Thyroid gland (tissue), 4 donors: ENCODE data around the gene SLC2A1. TPM values are rescaled to one million over a fixed set of nuclear protein-coding genes. Genes with fewer than 3 reads are reported as not detected.
A peak's percentile ranks its signal among the peaks of the same experiment; 100 is the strongest.

Source experiments
- DNase-seq, 2 donors: peaks; one replicate each; pipeline ENCODE4 v3.0.0-alpha.2; 2019
- H3K27ac ChIP-seq, 3 donors: fragments of 200-600 bp; sonication (generic); 1 replicate in 2 of 3; 2 replicates in 1 of 3; pipeline ENCODE4 v1.5.1; 2016 to 2019; ENCODE audit warnings: mild to moderate bottlenecking in 1 of 3, moderate library complexity in 1 of 3
- H3K27me3 ChIP-seq: fragments of 200-600 bp; sonication (generic); one replicate; pipeline ENCODE4 v1.5.1; 2019
- H3K36me3 ChIP-seq, 2 donors: fragments of 200-600 bp; sonication (generic); one replicate each; pipeline ENCODE4 v1.5.1; 2016 to 2019
- H3K4me1 ChIP-seq, 2 donors: fragments of 200-600 bp; sonication (generic); one replicate each; pipeline ENCODE4 v1.5.1; 2017 to 2019
- H3K4me3 ChIP-seq, 3 donors: fragments of 200-600 bp; sonication (generic); replicated peaks in 1 of 3; 1 replicate in 2 of 3; 2 replicates in 1 of 3; pipeline ENCODE4 v1.5.1; 2016; ENCODE audit warnings: mild to moderate bottlenecking in 1 of 3
- H3K9me3 ChIP-seq: fragments of 200-600 bp; sonication (generic); one replicate; pipeline ENCODE4 v1.5.1; 2017
- CTCF ChIP-seq, 6 experiments: fragments of 200-600 bp in 3 of 6; fragments of 450-650 bp in 3 of 6; sonication (generic) in 3 of 6; IDR thresholded peaks; one replicate each; pipeline ENCODE4 v1.5.1; 2016 to 2019; ENCODE audit warnings: antibody characterized with exemption in 6 of 6, mild to moderate bottlenecking in 2 of 6, inconsistent platforms in 1 of 6, moderate library complexity in 1 of 6
- POLR2A ChIP-seq, 2 donors: fragments of 450-650 bp; IDR thresholded peaks; one replicate each; pipeline ENCODE4 v1.6.1; 2017; ENCODE audit warnings: antibody characterized with exemption in 2 of 2, mild to moderate bottlenecking in 2 of 2, moderate library complexity in 1 of 2
- WGBS, 2 donors: methylation state at CpG; one replicate each; pipeline ENCODE4 v1.1.5; 2017; 5-methylcytosine and 5-hydroxymethylcytosine counted together
- intact Hi-C: fragments of 100-400 bp; cut with DNase I; formaldehyde crosslinking; loops from one replicate; pipeline ENCODE4 v1.15.1; 2023
- total RNA-seq, 4 donors: library from RNA; depleted of rRNA; stranded (reverse); fragments of >200 nt; gene quantifications; one replicate each; pipeline ENCODE4 v1.2.3, GENCODE V29; 2016

Gene SLC2A1
- total RNA-seq, 4 donors from 2014 or later = 15.0 to 208 (median 91.4) TPM

- TF ChIP-seq CTCF (IDR thresholded peaks at IDR 0.05) (no peak), POLR2A (IDR thresholded peaks at IDR 0.05) (peak in 1 of 2 donors; percentile 37)
- Histone ChIP-seq H3K4me1 (peaks cover 88% of the 10 kb centered on the region in 2 donors), H3K27me3 (no peaks in the 10 kb centered on the region), H3K4me3 (no peak overlapping the region), H3K27ac (peak overlapping the region; percentile 86 to 95 (median 95)), H3K9me3 (no peaks in the 10 kb centered on the region), H3K36me3 (no peaks in the 10 kb centered on the region)
- 64 to 75% methylated on average over 10 of the region's 10 CpGs for WGBS, 2 donors
- intact Hi-C loops = no loop called here
- DNase-seq = peak; percentile 51 to 61
These were observed 12.4 kb downstream of the SLC2A1 start for GRCh38 chr1:42946120-42946898.

- no peaks in the 10 kb centered on the region for H3K27me3 ChIP-seq
- peaks cover 97 to 98% of the 10 kb centered on the region in 2 donors for H3K4me1 ChIP-seq
- H3K4me3 ChIP-seq = no peak overlapping the region
- H3K9me3 ChIP-seq = no peaks in the 10 kb centered on the region
- H3K36me3 ChIP-seq = no peaks in the 10 kb centered on the region
- intact Hi-C loops = no loop called here
- DNase-seq = no peak
- TF ChIP-seq POLR2A (IDR thresholded peaks at IDR 0.05) = no peak
- TF ChIP-seq CTCF (IDR thresholded peaks at IDR 0.05) = no peak
- WGBS, 2 donors = 70 to 90% methylated on average over 6 of the region's 6 CpGs
- peak overlapping the region; percentile 86 to 95 (median 95) for H3K27ac ChIP-seq
These were observed 13.5 kb downstream of the SLC2A1 start for GRCh38 chr1:42945164-42945563.

- WGBS, 2 donors = 57 to 74% methylated on average over 9 of the region's 9 CpGs
- H3K27me3 ChIP-seq = no peaks in the 10 kb centered on the region
- intact Hi-C loops = no loop called here
- TF ChIP-seq POLR2A (IDR thresholded peaks at IDR 0.05) (no peak), CTCF (IDR thresholded peaks at IDR 0.05) (no peak)
- H3K4me1 ChIP-seq = peaks cover 95 to 97% of the 10 kb centered on the region in 2 donors
- DNase-seq = peak; percentile 58 to 68
- H3K9me3 ChIP-seq = no peaks in the 10 kb centered on the region
- H3K4me3 ChIP-seq = no peak overlapping the region
- peak overlapping the region; percentile 86 to 95 (median 95) for H3K27ac ChIP-seq
- no peaks in the 10 kb centered on the region for H3K36me3 ChIP-seq
These were observed 14.3 kb downstream of the SLC2A1 start for GRCh38 chr1:42944246-42944928.

GRCh38 chr1:42943728-42944127, 14.9 kb downstream of the SLC2A1 start:
- Histone ChIP-seq H3K4me3 (no peak overlapping the region), H3K9me3 (no peaks in the 10 kb centered on the region), H3K36me3 (no peaks in the 10 kb centered on the region), H3K27me3 (no peaks in the 10 kb centered on the region), H3K4me1 (peaks cover 95% of the 10 kb centered on the region in 2 donors), H3K27ac (peak overlapping the region; percentile 86 to 95 (median 95))
- TF ChIP-seq POLR2A (IDR thresholded peaks at IDR 0.05) (no peak), CTCF (IDR thresholded peaks at IDR 0.05) (no peak)
- no peak for DNase-seq
- 75 to 91% methylated on average over 6 of the region's 6 CpGs for WGBS, 2 donors
- intact Hi-C loops = no loop called here

GRCh38 chr1:42943166-42943565, 15.5 kb downstream of the SLC2A1 start:
- Histone ChIP-seq H3K36me3 (no peaks in the 10 kb centered on the region), H3K27ac (peak overlapping the region; percentile 86 to 95 (median 95)), H3K4me3 (no peak overlapping the region), H3K9me3 (no peaks in the 10 kb centered on the region), H3K4me1 (peaks cover 95% of the 10 kb centered on the region in 2 donors), H3K27me3 (no peaks in the 10 kb centered on the region)
- intact Hi-C loops = no loop called here
- 28 to 31% methylated on average over 4 to 7 of the region's 7 CpGs for WGBS, 2 donors
- peak; percentile 94 to 95 for DNase-seq
- TF ChIP-seq CTCF (IDR thresholded peaks at IDR 0.05) (no peak), POLR2A (IDR thresholded peaks at IDR 0.05) (peak in 1 of 2 donors; percentile 60)
